Measurements from ENCODE around the gene DLEC1.

GRCh38 chr3:38031022-38031994 is 7.7 kb upstream of the DLEC1 start:
- no peak for TF ChIP-seq CTCF (conservative IDR thresholded peaks at IDR 0.05 in 1 of 2, IDR thresholded peaks at IDR 0.05 in 1 of 2; ENCODE audit: extremely low read depth in 1 of 2, insufficient read depth in 1 of 2, low read depth in 1 of 2, low read length in 2 of 2)
- TF ChIP-seq EZH2 (IDR thresholded peaks at IDR 0.05; ENCODE audit: borderline replicate concordance, low read length), result no peak

Data from mammary epithelial cell (primary cell).